ENCODE data around the gene WIPF2.

Gene WIPF2

DNA sequence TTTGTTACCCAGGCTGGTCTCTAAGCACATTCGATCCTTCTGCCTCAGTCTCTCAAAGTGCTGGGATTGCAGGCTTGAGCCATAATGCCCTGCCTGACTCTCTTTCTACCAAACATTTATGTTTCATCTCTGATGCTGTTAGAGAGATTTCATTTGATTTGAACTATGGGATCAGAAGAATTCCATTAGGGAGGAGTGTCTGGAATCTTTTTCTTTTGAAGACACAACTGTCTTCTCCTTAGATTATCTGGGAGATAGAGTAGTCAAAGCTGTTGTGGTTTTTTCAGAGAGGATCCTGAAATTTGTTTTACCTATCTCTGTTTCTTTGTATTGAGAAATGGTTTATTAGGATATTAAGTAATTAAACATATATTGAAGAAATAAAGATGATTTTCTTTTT is 29.4 kb downstream of the WIPF2 start:
- DNase-seq = no peak
- Histone ChIP-seq H3K4me1 (ENCODE audit: insufficient read depth, low read length) (no peaks in the 10 kb centered on the region), H3K27ac (ENCODE audit: low read length) (no peak overlapping the region), H3K79me2 (ENCODE audit: insufficient read depth, low read length) (peaks cover 86% of the 10 kb centered on the region), H3K36me3 (ENCODE audit: insufficient read depth, low read length) (0 out of 2 replicates have a peak, but pooled peaks cover 2% of the 10 kb centered on the region), H4K20me1 (ENCODE audit: insufficient read depth, low read length) (peaks cover 9% of the 10 kb centered on the region; the same call in 1 of the 2 replicates), H3K4me2 (ENCODE audit: insufficient read depth, low read length) (no peak overlapping the region), H3K4me3 (ENCODE audit: low read depth in 1 of 2, low read length in 2 of 2) (no peak overlapping the region), H3K27me3 (ENCODE audit: insufficient read depth, low read length, poor library complexity) (no peaks in the 10 kb centered on the region), H3K9me3 (ENCODE audit: insufficient read depth, low read length, severe bottlenecking) (no peaks in the 10 kb centered on the region), H3K9ac (ENCODE audit: low read depth, low read length) (no peak overlapping the region), H2AFZ (ENCODE audit: low read depth, low read length) (no peak overlapping the region)
- ATAC-seq (ENCODE audit: insufficient read depth, low read depth) = no peak
- TF ChIP-seq EZH2 (IDR thresholded peaks at IDR 0.05; ENCODE audit: borderline replicate concordance, low read depth, low read length, severe bottlenecking) = no peak
- TF ChIP-seq, protein P1, sequence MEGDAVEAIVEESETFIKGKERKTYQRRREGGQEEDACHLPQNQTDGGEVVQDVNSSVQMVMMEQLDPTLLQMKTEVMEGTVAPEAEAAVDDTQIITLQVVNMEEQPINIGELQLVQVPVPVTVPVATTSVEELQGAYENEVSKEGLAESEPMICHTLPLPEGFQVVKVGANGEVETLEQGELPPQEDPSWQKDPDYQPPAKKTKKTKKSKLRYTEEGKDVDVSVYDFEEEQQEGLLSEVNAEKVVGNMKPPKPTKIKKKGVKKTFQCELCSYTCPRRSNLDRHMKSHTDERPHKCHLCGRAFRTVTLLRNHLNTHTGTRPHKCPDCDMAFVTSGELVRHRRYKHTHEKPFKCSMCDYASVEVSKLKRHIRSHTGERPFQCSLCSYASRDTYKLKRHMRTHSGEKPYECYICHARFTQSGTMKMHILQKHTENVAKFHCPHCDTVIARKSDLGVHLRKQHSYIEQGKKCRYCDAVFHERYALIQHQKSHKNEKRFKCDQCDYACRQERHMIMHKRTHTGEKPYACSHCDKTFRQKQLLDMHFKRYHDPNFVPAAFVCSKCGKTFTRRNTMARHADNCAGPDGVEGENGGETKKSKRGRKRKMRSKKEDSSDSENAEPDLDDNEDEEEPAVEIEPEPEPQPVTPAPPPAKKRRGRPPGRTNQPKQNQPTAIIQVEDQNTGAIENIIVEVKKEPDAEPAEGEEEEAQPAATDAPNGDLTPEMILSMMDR (IDR thresholded peaks at IDR 0.05; ENCODE audit: borderline replicate concordance, extremely low read depth, low read length, poor library complexity, severe bottlenecking) = no peak

DNA sequence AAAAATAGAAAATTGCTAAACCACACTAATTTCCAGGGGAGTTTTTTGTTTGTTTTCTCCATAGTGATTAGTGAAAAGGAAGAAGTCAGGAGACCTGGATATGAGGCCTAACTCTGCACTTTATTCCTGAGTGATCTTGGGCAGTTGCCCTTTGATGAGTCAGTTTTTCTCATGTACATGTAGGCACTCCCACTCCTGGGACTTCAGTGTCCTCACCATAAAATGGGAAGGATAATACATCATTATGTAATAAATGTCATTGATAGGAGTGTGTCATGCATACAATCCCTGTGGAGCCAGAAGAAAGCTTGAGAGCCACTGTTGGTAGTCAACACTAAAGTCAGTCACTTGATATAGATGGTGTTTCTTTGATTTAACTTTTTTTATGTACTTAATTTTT is 32.5 kb downstream of the WIPF2 start:
- Histone ChIP-seq H4K20me1 (ENCODE audit: insufficient read depth, low read length) (no peaks in the 10 kb centered on the region), H3K79me2 (ENCODE audit: insufficient read depth, low read length) (peaks cover 81% of the 10 kb centered on the region), H3K4me2 (ENCODE audit: insufficient read depth, low read length) (no peak overlapping the region), H2AFZ (ENCODE audit: low read depth, low read length) (no peak overlapping the region), H3K4me3 (ENCODE audit: low read depth in 1 of 2, low read length in 2 of 2) (no peak overlapping the region), H3K36me3 (ENCODE audit: insufficient read depth, low read length) (peaks cover 11% of the 10 kb centered on the region), H3K27me3 (ENCODE audit: insufficient read depth, low read length, poor library complexity) (no peaks in the 10 kb centered on the region), H3K4me1 (ENCODE audit: insufficient read depth, low read length) (no peaks in the 10 kb centered on the region), H3K27ac (ENCODE audit: low read length) (no peak overlapping the region), H3K9ac (ENCODE audit: low read depth, low read length) (no peak overlapping the region), H3K9me3 (ENCODE audit: insufficient read depth, low read length, severe bottlenecking) (no peaks in the 10 kb centered on the region)
- no peak for TF ChIP-seq EZH2 (IDR thresholded peaks at IDR 0.05; ENCODE audit: borderline replicate concordance, low read depth, low read length, severe bottlenecking)
- TF ChIP-seq, protein P1 (IDR thresholded peaks at IDR 0.05; ENCODE audit: borderline replicate concordance, extremely low read depth, low read length, poor library complexity, severe bottlenecking) = no peak
- no peak for DNase-seq
- ATAC-seq (ENCODE audit: insufficient read depth, low read depth) = no peak

- peaks cover 64% of the 10 kb centered on the region for H3K79me2 ChIP-seq (ENCODE audit: insufficient read depth, low read length)
Observed at GRCh38 chr17:40253565-40253964, 34.5 kb downstream of the WIPF2 start.

More at GRCh38 chr17:40253565-40253964, 34.5 kb downstream of the WIPF2 start:
- Histone ChIP-seq H2AFZ (ENCODE audit: low read depth, low read length) (no peak overlapping the region), H4K20me1 (ENCODE audit: insufficient read depth, low read length) (no peaks in the 10 kb centered on the region), H3K4me1 (ENCODE audit: insufficient read depth, low read length) (no peaks in the 10 kb centered on the region), H3K4me3 (ENCODE audit: low read depth in 1 of 2, low read length in 2 of 2) (no peak overlapping the region), H3K36me3 (ENCODE audit: insufficient read depth, low read length) (peaks cover 27% of the 10 kb centered on the region), H3K27me3 (ENCODE audit: insufficient read depth, low read length, poor library complexity) (no peaks in the 10 kb centered on the region), H3K4me2 (ENCODE audit: insufficient read depth, low read length) (no peak overlapping the region), H3K27ac (ENCODE audit: low read length) (no peak overlapping the region), H3K9ac (ENCODE audit: low read depth, low read length) (no peak overlapping the region), H3K9me3 (ENCODE audit: insufficient read depth, low read length, severe bottlenecking) (no peaks in the 10 kb centered on the region)
- ATAC-seq (ENCODE audit: insufficient read depth, low read depth) (no peak), DNase-seq (no peak)
- TF ChIP-seq, protein P1 (IDR thresholded peaks at IDR 0.05; ENCODE audit: borderline replicate concordance, extremely low read depth, low read length, poor library complexity, severe bottlenecking) = no peak
- TF ChIP-seq EZH2 (IDR thresholded peaks at IDR 0.05; ENCODE audit: borderline replicate concordance, low read depth, low read length, severe bottlenecking) = no peak
